Measurements from ENCODE around the gene KCTD2. TPM values are rescaled to one million over a fixed set of nuclear protein-coding genes. Genes with fewer than 3 reads are reported as not detected.

KCTD2 gene
- total RNA-seq, 1 donor from 2014 or later: 17.2 TPM

DNA sequence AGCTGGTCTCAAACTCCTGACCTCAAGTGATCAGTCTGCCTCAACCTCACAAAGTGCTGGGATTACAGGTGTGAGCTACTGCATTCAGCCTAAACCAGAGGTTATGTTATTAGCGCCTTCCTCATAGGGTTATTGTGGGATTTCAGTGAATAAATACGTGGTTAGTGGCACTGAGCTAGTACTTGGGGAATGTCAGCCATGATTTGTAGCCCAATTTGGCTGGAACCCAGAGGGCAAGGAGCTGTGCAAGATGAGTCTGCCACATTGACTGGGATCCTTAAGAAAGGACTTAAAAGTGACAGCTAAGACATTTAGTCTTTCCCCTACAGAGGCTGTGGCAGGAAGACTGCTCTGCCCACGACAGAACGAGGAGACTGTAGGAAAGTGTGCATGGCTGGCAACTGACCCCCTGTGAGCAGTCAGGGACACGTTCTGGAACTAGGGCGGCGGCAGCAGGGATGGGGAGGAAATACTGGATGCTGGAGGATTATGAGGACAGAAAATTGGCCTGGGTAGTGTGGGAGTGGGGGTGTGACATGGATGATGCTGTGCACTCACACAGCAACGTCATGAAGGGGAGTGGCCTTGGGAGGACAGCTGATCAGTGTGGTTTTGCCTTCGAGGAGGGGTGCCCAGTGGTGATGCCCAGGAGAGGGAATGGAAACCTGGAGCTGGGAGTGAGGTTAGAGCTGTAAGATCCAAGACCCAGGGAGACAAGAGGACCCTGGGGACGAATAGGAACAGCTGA is 14.9 kb upstream of the KCTD2 start:
- Histone ChIP-seq H3K9me3 (no peaks in the 10 kb centered on the region), H3K27me3 (no peaks in the 10 kb centered on the region), H3K36me3 (no peaks in the 10 kb centered on the region), H3K4me1 (peaks cover 37% of the 10 kb centered on the region), H3K4me3 (peak overlapping the region; percentile 44 to 81), H3K27ac (peak overlapping the region; percentile 98)
- intact Hi-C loops (cut with DNase I): loop anchor here (10.0 kb wide), 1 partner anchor 67 kb away; no protein-coding TSS in a partner anchor
- DNase-seq (ENCODE audit: extremely low spot score in 2 of 2): peak in 1 of 2 donors; percentile 94
- peak in 1 of 2 donors; percentile 11 for TF ChIP-seq POLR2A (IDR thresholded peaks at IDR 0.05)
- TF ChIP-seq, protein P1, sequence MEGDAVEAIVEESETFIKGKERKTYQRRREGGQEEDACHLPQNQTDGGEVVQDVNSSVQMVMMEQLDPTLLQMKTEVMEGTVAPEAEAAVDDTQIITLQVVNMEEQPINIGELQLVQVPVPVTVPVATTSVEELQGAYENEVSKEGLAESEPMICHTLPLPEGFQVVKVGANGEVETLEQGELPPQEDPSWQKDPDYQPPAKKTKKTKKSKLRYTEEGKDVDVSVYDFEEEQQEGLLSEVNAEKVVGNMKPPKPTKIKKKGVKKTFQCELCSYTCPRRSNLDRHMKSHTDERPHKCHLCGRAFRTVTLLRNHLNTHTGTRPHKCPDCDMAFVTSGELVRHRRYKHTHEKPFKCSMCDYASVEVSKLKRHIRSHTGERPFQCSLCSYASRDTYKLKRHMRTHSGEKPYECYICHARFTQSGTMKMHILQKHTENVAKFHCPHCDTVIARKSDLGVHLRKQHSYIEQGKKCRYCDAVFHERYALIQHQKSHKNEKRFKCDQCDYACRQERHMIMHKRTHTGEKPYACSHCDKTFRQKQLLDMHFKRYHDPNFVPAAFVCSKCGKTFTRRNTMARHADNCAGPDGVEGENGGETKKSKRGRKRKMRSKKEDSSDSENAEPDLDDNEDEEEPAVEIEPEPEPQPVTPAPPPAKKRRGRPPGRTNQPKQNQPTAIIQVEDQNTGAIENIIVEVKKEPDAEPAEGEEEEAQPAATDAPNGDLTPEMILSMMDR (IDR thresholded peaks at IDR 0.05): no peak
- peak; percentile 60 to 77 for TF ChIP-seq POLR2AphosphoS5 (IDR thresholded peaks at IDR 0.05; ENCODE audit: insufficient read depth in 1 of 2, low read depth in 1 of 2)

DNA sequence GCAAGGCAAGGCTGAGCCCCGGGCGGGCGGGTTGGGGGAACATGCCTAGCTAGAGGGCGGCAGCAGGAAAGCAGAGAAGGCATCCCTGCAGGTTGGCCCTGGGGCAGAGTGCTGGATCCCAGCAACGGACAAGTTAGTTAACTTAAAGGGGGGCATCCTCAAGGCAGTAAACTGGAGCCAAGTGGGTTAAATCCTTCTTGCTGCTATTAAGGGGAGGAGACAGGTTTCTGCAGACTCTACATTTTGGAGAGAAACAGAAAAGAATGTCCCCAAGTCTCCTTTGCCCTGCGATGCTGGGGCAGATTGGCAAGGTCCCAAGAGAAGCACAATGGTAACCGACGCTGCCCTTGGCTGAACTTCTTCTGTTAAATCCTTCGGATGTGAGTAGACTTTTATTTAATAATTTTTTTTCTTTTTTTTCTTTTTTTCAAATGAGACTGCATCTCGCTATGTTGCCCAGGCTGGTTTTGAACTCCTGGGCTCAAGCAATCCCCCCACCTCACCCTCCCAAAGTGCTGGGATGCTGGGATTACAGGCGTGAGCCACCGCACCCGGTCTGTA is 14.2 kb upstream of the KCTD2 start:
- TF ChIP-seq POLR2A (IDR thresholded peaks at IDR 0.05): no peak
- TF ChIP-seq, protein P1 (IDR thresholded peaks at IDR 0.05): no peak
- TF ChIP-seq POLR2AphosphoS5 (IDR thresholded peaks at IDR 0.05; ENCODE audit: insufficient read depth in 1 of 2, low read depth in 1 of 2): no peak
- H3K4me3 ChIP-seq: peak overlapping the region; percentile 44 to 81
- peaks cover 37% of the 10 kb centered on the region for H3K4me1 ChIP-seq
- intact Hi-C loops (cut with DNase I): loop anchor here (10.0 kb wide), 1 partner anchor 68 kb away; no protein-coding TSS in a partner anchor
- no peaks in the 10 kb centered on the region for H3K27me3 ChIP-seq
- no peaks in the 10 kb centered on the region for H3K9me3 ChIP-seq
- H3K36me3 ChIP-seq: no peaks in the 10 kb centered on the region
- DNase-seq (ENCODE audit: extremely low spot score in 2 of 2): no peak
- peak overlapping the region; percentile 98 for H3K27ac ChIP-seq

DNA sequence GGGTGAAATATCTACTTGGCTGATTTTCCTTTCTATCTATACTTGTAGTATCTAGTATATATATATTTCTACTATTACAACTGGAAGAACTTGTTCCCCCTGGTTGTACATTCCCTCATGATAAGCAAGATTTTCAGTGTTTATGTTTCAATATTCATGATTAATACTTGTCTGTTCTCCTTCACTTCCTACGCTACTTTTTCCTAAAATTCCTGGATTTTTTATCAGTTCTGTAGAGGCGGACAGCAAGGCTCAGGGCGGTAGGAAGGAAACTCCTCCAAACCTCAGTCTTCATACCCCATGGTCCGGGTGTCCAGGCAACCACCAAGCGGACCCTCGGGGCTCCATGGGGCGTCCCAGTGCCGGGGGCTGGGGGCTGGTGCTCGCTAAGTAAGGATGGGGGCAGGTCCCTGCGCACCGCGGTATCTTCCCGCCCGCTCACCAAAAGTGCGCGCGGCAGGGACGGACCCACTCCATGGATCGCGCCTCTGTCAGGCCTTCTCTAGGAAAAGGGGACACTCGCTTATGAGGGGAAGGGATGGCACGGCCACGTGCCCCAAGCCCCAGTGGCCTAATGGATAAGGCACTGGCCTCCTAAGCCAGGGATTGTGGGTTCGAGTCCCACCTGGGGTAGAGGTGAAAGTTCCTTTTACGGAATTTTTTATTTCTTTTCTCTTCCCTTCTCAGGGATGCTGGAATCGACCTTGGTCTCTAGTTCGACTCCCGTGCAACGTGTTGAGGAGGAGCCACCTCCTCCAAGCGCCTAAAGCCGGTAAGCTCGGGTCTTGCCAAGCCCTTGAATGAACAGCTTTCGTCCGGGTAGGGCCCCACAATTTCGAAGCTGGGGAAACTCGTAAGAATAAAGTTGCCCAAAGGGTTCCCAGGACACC is 13.4 kb upstream of the KCTD2 start:
- DNase-seq (ENCODE audit: extremely low spot score in 2 of 2): peak in 1 of 2 donors; percentile 97
- no peak for TF ChIP-seq POLR2A (IDR thresholded peaks at IDR 0.05)
- TF ChIP-seq POLR2AphosphoS5 (IDR thresholded peaks at IDR 0.05; ENCODE audit: insufficient read depth in 1 of 2, low read depth in 1 of 2): peak; percentile 72 to 86
- intact Hi-C loops (cut with DNase I): loop anchor here (10.0 kb wide), 1 partner anchor 69 kb away; no protein-coding TSS in a partner anchor

DNA sequence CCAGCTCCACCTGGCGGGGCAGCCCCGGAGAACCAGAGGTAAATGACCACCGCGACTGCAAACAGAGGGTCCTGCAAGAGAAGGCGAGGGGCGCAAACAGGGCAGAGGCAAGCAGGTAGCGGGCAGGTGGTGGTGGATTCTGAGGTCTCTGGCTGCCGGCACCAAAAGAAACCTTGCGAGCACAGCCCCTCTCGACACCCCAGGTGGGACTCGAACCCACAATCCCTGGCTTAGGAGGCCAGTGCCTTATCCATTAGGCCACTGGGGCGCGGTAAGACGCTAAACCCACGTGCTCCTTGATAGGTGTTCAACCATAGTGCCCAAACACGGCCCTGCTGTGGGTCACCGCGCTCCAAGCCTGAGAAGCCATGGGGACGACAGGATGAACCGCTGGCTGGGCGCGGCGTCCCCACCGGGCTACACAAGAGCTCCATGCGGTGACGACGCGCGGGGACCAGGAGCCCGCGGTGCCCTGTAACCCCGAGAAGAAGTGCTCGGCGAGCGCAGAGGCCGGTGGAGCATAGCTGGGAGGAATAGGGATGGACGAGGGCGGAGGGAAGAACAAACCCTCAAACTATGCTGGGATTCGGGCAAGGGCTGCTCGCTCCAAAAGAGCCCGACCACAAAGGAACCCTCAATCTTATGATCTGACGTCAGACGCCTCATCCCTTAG is 12.7 kb upstream of the KCTD2 start:
- H3K9me3 ChIP-seq: no peaks in the 10 kb centered on the region
- no peaks in the 10 kb centered on the region for H3K27me3 ChIP-seq
- intact Hi-C loops (cut with DNase I): loop anchor here (10.0 kb wide), 1 partner anchor 70 kb away; no protein-coding TSS in a partner anchor
- TF ChIP-seq POLR2A (IDR thresholded peaks at IDR 0.05) (no peak), POLR2AphosphoS5 (IDR thresholded peaks at IDR 0.05; ENCODE audit: insufficient read depth in 1 of 2, low read depth in 1 of 2) (peak in 1 of 2 donors; percentile 30)
- TF ChIP-seq, protein P1 (IDR thresholded peaks at IDR 0.05): peak in 1 of 3 experiments; percentile 14
- peak overlapping the region; percentile 98 for H3K27ac ChIP-seq
- peak overlapping the region; percentile 66 to 81 for H3K4me3 ChIP-seq
- peaks cover 0 to 13% of the 10 kb centered on the region in 2 donors for H3K36me3 ChIP-seq
- H3K4me1 ChIP-seq: peaks cover 37% of the 10 kb centered on the region
- peak in 1 of 2 donors; percentile 96 for DNase-seq (ENCODE audit: extremely low spot score in 2 of 2)

More for the DNA sequence above, 13.4 kb upstream of the KCTD2 start:
- Histone ChIP-seq H3K9me3 (no peaks in the 10 kb centered on the region), H3K4me3 (peak overlapping the region; percentile 66 to 81), H3K27ac (peak overlapping the region; percentile 98), H3K36me3 (peaks cover 0 to 6% of the 10 kb centered on the region in 2 donors), H3K27me3 (no peaks in the 10 kb centered on the region), H3K4me1 (peaks cover 37% of the 10 kb centered on the region)

Data from vagina (tissue), 2 donors.